ENCODE data around the gene URI1.

Gene URI1

DNA sequence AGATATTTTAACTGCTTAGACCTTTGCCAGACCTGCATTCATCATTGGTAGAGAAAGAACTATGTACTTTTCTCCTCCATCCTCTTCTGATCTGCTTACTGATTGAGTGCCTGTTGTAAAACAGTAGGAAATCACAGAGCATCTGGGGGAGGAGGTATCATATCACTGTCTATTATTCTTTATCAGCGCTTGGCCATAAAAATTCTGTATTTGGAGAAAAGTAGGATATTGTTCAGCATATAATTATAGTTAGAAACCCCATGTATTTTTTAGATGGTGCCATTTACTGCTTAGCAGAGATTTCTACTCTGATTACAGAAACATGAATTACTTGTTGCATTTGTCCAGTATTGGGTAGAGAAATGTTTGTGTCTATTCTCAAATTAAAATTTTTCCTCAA, 62.4 kb downstream of the URI1 start:
- ChIA-PET POLR2A (no interaction called here), CTCF (no interaction called here)
- no peak for DNase-seq (ENCODE audit: extremely low spot score)
- TF ChIP-seq, protein P1, sequence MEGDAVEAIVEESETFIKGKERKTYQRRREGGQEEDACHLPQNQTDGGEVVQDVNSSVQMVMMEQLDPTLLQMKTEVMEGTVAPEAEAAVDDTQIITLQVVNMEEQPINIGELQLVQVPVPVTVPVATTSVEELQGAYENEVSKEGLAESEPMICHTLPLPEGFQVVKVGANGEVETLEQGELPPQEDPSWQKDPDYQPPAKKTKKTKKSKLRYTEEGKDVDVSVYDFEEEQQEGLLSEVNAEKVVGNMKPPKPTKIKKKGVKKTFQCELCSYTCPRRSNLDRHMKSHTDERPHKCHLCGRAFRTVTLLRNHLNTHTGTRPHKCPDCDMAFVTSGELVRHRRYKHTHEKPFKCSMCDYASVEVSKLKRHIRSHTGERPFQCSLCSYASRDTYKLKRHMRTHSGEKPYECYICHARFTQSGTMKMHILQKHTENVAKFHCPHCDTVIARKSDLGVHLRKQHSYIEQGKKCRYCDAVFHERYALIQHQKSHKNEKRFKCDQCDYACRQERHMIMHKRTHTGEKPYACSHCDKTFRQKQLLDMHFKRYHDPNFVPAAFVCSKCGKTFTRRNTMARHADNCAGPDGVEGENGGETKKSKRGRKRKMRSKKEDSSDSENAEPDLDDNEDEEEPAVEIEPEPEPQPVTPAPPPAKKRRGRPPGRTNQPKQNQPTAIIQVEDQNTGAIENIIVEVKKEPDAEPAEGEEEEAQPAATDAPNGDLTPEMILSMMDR (IDR thresholded peaks at IDR 0.05; ENCODE audit: control extremely low read depth, extremely low read depth, low read depth, missing control alignments), result no peak

DNA sequence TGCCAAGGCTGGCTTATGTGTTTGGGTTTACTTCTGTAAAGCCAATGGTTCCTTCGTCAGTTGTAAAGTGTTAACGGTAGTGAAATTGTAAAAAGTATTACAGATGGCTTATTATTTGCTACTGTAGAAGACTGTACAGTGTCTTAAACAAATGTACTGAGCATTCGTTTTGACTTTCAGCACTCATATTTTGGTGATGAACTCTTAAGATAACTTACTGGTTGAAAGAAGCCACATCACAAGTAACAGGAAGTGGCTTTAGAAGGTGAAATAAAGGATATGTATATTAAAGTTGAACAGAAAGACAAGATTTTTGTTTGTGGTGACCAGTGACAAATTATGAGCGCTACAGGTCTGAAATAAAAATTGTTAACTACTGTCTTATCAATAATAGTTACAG, 64.2 kb downstream of the URI1 start:
- ChIA-PET CTCF (no interaction called here), POLR2A (no interaction called here)
- TF ChIP-seq, protein P1 (IDR thresholded peaks at IDR 0.05; ENCODE audit: control extremely low read depth, extremely low read depth, low read depth, missing control alignments), result no peak
- DNase-seq (ENCODE audit: extremely low spot score), result no peak

DNA sequence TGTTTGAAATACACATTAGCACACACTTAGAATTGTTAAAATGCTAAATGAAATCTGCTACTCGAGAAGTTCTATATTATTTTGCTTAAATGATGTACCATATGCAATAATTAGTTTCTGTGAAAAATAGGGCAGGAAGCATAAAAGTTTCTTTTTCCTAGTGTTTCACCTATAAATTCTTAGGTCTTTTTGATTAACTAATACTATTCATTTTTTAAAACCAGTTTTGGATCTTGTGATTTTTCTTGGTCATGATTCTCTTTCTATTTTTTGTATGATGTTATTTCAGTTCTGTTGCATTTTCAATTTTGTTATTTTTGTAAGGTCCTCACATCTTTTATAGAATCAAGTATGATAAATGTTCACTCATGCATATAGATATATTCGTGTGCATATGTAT, 66.1 kb downstream of the URI1 start:
- TF ChIP-seq, protein P1 (IDR thresholded peaks at IDR 0.05; ENCODE audit: control extremely low read depth, extremely low read depth, low read depth, missing control alignments), result no peak
- no peak for DNase-seq (ENCODE audit: extremely low spot score)
- CTCF ChIA-PET, result no interaction called here
- POLR2A ChIA-PET, result no interaction called here

DNA sequence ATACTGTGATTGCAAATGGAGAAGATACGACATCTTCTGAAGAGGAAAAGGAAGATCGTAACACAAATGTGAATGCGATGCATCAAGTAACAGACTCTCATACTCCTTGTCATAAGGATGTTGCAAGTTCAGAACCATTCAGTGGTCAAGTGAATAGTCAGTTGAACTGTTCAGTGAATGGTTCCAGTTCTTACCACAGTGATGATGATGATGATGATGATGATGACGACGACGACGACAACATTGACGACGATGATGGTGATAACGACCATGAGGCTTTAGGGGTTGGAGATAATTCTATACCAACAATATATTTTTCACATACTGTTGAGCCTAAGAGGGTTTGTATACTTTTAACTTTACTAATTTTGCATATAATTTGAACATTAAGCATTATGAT, 67.0 kb downstream of the URI1 start:
- ChIA-PET POLR2A (no interaction called here), CTCF (interaction anchor here (1.0 kb wide), 1 partner anchor 11 kb away, joined by 4 read pairs; no protein-coding TSS in a partner anchor)
- TF ChIP-seq, protein P1 (IDR thresholded peaks at IDR 0.05; ENCODE audit: control extremely low read depth, extremely low read depth, low read depth, missing control alignments), result no peak

DNA sequence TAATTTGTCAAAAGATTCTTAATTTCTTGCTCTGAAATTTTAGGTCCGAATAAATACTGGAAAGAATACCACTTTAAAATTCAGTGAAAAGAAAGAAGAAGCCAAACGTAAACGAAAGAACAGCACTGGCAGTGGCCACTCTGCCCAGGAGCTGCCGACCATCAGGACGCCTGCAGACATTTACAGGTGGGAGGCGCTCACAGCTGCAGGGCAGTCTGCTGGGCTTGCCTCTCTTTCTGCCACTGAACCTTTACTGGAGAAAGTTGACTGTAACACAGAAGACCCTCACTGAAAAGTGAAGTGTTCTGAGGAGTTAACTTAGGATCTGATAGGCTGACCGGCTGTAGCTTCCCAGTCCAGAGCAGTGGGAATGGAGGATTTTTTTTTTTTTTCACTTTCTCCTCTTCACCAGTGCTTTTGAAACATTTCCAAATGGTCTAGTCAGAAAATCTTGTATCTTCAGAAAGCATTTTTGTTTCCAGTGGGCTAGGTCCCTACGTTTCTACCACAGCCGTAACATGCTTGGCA, 69.1 kb downstream of the URI1 start:
- TF ChIP-seq, protein P1 (IDR thresholded peaks at IDR 0.05; ENCODE audit: control extremely low read depth, extremely low read depth, low read depth, missing control alignments), result no peak
- CTCF ChIA-PET, result no interaction called here
- DNase-seq (ENCODE audit: extremely low spot score), result no peak
- POLR2A ChIA-PET, result no interaction called here

More for the DNA sequence above, 67.0 kb downstream of the URI1 start:
- no peak for DNase-seq (ENCODE audit: extremely low spot score)

DNA sequence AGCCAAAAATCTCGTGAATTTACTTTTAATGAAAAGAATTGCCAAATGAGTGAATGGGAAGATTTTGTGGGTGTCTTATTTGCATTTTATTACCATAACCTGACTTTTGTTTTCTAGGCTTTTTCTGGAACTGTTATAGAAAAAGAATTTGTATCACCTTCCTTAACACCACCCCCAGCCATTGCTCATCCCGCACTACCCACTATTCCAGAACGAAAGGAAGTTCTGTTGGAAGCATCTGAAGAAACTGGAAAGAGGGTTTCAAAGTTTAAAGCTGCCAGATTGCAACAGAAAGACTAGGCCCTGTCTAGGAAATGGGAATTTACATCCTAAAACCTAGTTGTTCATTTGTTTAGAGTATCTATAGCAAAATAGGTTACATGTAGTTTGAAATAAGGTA, 72.7 kb downstream of the URI1 start:
- ChIA-PET CTCF (no interaction called here), POLR2A (no interaction called here)
- TF ChIP-seq, protein P1 (IDR thresholded peaks at IDR 0.05; ENCODE audit: control extremely low read depth, extremely low read depth, low read depth, missing control alignments), result no peak
- DNase-seq (ENCODE audit: extremely low spot score), result no peak

DNA sequence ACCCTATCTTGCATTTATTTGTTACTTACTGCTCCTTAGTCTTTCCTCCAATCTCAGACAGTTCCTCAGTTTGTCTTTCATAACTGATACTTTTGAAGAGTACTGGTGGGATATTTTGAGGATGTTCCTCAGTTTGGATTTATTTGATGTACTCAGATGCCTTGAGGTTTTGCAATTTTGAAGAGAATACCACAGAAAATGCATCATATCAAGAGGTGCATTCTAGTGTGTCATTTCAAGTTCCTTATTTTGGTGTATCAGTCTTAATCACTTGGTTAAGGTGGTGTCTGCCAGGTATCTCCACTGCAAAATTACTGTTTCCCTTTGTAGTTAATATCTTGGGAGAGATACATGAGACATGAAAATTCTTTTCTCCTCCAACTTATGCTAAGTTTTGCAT, 75.1 kb downstream of the URI1 start:
- DNase-seq (ENCODE audit: extremely low spot score), result peak; percentile 24
- TF ChIP-seq, protein P1 (IDR thresholded peaks at IDR 0.05; ENCODE audit: control extremely low read depth, extremely low read depth, low read depth, missing control alignments), result no peak
- POLR2A ChIA-PET, result no interaction called here

More for the DNA sequence above, 75.1 kb downstream of the URI1 start:
- CTCF ChIA-PET, result no interaction called here

Data from GM10248 (cell line).